T-helper 2 cell treated with Interferon-gamma antibody and Interleukin-4, amounts not matched to agents 100 ng/mL and 5 ng/mL, for 36 hours (primary cell): ENCODE measurements around the gene ENO3. TPM values are rescaled to one million over a fixed set of nuclear protein-coding genes. Genes with fewer than 3 reads are reported as not detected.

ENCODE experiments used
- intact Hi-C: fragments of 100-400 bp; cut with micrococcal nuclease; formaldehyde crosslinking; loops from one replicate; pipeline ENCODE4 v1.15.1; 2023
- total RNA-seq: library from RNA; stranded (reverse); gene quantifications from 2 replicates; pipeline ENCODE4 v1.2.3, GENCODE V29; 2022

The ENO3 gene
- total RNA-seq, 1 donor from 2014 or later = 52.9 TPM

DNA sequence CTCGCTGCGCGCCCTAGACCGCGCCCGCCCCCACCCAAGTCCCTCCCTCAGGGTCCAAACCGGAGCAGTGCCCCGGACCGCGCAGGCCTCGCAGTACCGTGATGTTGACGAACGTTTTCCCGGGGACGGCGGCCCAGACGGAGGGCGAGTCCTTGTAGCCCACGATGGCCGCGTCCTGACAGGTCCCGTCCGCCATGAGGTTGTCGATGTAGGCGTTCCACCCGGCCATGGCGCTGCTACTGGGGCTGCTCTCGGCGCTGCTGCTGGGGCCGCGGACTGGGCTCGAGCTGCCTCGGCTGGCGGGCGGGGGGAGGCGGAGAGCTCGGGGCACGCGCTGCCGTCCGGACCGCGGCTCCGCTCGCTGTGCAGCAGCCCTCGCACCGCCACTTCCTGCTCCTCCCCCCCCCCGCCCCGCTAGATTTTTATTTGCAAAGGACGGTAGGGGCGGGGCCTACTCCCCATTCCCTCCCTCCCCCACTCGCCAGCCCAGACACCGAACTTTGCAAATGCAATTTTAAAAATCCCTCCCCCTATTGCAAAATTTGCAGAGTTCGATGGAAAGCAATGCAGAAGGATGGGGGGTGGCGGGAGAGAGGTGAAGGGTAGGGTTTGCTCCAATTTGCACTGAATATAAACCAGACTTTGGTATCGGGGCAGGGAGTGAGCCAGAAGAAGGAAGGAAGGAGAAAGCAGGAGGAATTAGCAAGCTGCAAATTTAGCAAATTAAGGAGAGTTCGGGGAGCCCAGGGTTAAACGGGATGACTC, 2.6 kb upstream of the ENO3 start, which contains the start of gene PFN1:
Gene PFN1 (minus strand): TSS at position 365 of the 765 bp plus-strand sequence. CDS start 136 bp downstream, at position 229.
- intact Hi-C loops = loop anchor here (1.0 to 10.0 kb wide), 6 partner anchors 8 to 1706 kb away; partner anchors contain the start of genes C17orf100, CAMTA2, DERL2 and INCA1

DNA sequence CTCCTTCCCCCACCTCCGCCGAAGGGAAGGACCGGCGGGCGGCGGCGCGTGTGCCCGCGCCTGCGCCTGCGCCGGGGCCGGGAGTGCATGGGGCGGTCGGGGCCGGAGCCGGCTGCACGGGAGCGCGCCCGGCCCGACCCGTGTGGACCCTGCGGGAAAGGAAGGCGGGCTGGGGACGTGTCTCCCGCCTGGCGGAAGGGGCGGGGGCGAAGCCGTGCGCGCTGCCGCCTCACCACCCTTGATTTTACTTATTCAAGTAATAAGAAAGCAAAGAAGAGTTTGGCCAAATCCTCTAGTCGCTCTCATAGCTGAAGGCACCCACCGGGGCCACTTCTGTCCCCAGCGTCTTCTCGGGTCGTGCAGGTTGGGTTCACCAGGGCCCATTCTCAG, 2.0 kb upstream of the ENO3 start:
- intact Hi-C loops = loop anchor here (1.0 to 10.0 kb wide), 8 partner anchors 9 to 1706 kb away; partner anchors contain the start of genes ARRB2, C17orf100, CAMTA2 and DERL2

DNA sequence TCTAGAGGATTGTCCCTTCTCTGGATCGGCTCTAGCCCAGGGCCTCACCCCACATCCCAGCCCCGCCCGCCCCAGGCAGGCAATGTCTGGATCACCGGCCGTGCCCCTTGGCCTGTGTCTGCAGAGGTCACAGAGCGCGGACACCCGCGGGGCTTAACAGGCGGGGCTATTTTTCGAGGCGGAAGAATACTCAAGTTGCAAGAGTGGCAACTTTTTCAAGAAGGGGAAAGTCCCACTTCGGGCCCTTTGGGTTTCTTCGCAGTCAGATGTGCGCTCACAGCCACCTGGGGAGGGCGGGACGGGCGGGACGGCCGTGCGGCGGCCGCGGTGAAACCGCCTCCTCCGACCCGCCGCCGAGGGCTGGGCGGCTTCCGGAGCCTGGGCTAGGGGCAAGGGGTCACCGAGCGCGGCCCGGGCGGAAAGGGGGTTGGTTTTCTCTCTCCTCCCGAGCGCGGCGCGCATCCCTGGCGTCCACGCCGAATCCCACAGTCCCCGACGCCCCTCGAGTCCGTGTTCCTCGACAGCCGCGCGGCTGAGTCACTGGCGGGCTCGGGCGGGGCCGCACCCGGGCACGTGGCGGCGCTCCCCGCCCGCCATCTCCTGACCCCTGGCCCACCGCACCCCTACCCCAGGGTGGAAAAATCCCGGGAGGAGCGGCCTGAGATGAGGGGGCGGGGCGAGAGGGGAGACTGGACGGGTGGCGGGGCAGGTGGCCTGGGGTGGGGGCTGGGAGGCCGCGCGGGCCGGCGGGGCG, 1.4 kb upstream of the ENO3 start:
- intact Hi-C loops = loop anchor here (1.0 to 10.0 kb wide), 7 partner anchors 18 to 1705 kb away; partner anchors contain the start of genes ARRB2, C17orf100, CAMTA2 and DERL2

DNA sequence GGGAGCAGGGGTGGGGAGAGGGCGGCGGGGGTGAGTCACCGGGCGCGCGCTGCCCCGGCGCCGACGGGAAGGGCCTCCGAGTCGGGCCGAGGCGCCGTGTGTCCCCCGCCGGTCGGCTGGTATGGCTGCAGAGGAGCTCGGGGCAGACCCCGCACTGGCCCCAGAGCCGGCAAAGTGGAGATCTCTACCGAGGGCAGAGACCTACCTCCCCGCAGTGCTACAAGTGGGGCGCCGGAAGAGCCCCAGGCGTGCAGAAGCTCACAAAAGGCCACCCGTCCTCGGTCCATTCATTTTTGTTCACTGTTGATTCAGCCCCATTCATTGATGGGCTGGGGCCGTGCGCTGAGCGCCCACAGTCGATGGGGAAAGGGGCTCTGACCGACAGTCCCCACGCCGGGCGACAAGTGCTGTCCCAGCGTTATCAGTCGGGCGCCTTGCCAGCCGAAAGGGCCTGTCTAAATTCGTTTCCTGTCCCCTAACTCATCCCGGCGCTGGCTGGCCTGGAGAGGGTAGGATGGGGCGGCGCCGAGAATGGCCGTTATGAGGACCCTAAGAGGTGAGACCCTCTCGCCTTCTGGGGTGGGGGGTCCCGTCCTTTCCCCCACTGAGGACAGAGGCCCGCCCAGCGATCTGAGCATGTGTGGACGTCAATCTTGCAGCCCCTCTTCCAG, 709 bp upstream of the ENO3 start:
- intact Hi-C loops = no loop called here

DNA sequence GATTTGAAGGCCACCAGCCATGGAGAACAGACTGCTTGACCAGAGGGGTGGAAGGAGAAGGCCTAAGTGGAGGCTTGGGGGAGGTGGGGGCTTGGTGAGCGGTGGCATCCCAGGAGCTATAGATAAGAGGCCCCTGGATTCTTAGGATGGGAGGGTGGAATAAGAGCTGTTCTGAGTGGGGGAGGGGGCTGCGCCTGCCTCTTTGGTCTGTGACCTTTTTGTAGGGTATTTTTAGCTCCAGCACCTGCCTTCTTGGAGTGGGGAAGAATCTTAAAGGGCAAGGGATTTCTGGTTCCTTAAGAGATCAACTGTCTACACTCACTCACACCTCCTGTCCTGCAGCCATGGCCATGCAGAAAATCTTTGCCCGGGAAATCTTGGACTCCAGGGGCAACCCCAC, 567 bp downstream of the ENO3 start:
- intact Hi-C loops = no loop called here

DNA sequence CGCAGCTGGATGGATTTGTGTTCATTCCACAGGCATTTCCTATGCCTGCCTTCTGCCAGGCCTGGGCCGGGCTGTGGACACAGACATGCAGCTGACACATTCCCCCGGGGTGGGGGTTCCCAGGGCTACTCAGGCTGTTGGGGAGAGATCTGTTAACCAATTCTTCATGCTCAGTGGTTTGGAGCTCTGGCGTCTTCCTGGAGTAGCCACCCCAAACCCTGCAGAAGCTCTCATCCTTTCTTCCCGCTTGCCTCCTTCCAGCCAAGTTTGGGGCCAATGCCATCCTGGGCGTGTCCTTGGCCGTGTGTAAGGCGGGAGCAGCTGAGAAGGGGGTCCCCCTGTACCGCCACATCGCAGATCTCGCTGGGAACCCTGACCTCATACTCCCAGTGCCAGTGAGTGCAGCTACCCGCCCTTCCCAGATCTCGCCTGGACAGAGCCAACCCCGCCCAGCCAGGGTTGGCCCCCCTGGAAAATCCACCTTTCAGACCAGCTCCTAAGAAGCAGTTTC, 2.6 kb downstream of the ENO3 start:
- intact Hi-C loops = no loop called here

DNA sequence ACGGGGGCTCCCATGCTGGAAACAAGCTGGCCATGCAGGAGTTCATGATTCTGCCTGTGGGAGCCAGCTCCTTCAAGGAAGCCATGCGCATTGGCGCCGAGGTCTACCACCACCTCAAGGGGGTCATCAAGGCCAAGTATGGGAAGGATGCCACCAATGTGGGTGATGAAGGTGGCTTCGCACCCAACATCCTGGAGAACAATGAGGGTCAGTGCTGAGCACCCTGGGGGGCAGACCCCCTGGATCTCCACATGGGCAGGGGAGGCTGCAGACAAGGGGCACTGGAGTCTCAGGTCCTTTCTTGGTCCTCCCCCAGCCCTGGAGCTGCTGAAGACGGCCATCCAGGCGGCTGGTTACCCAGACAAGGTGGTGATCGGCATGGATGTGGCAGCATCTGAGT, 4.2 kb downstream of the ENO3 start:
- intact Hi-C loops = no loop called here

DNA sequence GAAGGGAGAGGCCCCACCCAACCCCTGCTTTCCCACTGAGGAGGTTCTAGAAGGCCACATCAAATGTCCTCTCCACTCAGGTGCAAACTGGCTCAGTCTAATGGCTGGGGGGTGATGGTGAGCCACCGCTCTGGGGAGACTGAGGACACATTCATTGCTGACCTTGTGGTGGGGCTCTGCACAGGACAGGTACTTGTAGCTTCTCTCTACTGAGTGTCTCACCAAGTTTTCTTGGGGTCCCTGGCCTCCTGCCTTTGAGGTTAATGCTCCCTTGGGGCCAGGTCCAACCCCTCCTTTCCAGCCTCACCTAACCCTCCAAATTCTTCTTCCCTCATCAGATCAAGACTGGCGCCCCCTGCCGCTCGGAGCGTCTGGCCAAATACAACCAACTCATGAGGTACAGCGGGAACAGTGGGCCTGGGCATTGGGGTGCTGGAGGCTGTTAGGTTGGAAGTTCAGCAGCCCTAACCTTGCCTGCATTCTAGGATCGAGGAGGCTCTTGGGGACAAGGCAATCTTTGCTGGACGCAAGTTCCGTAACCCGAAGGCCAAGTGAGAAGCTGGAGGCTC, 5.7 kb downstream of the ENO3 start:
- intact Hi-C loops = no loop called here

DNA sequence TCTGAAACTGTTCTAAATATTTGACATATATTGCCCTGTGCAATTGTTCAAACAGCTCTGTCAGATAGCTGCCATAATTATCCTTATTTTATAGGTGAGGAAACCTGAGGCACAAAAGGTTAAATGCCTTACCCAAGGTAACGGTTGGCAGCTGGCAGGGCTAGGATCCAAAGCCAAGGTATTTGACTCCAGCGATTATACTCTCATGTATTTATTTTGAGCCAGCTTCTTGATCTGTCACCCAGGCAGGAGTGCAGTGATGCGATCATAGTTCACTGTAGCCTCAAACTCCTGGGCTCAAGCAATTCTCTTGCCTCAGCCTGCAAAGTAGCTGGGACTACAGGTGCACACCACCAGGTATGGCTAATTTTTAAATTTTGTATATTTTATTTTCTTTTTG, 7.2 kb downstream of the ENO3 start:
- intact Hi-C loops = no loop called here

DNA sequence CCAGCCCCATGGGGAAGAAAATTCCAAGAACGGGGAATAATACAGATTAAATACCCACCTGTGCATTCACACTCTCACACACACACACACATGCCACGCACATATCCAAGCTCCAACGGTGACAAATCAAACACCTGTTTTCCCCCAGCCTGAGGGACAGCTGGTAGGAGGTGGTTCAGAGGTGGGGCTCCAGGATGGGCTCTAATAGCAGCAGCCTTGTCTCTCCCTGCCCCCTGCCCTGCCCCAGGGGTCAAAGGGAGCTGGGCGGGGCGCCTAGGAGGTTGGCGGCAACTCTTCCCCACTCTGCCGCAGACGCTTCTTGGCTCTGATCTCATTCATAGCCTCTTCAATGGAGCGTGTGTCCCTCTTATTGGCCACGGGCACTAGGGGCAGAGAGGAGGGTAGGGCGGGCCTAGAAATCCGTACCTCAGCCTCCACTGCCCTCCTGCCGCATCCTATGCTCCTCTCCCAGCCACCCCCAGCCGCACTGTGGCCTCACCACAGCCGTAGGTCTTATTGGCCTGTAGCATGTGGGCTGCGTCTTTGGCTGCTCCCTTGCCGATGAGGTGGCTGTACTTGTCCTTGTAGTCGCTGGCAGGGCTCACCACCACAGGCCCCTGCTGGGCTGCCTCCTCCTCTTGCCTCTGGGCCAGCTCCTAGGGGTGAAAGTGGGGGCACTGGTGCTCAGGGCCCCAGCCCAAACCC, 8.5 kb downstream of the ENO3 start:
- intact Hi-C loops = no loop called here

DNA sequence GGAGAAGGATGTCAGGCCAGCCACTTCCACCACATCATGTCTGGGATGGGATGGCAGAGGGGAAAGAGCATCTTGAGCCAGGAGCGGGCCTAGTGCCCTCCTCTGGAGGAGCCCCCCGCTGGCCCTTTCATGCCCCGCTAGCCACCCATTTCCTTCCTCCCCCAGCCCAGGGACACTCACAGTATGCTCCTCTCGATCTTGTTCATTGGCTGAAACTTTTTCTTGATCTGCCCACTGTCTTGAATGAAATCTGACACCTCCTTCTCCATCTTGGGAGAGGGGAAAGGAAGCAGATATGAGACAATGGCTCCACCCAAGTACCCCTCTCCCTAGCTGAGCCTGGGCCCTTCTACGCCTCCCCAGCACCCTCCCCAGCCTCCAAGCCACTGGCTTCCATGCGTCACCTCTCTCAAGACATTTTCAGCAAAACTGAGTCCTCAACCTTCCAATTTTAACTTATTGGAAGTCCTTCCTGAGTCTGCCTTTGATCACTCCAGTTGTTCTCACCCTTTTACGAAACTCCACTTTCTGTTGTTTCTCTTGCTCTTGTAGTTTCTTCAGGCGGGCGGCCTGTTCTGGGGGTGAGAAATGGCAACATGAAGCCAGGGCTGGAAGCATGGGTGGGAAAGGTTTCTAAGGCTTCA, 9.5 kb downstream of the ENO3 start:
- intact Hi-C loops = no loop called here

DNA sequence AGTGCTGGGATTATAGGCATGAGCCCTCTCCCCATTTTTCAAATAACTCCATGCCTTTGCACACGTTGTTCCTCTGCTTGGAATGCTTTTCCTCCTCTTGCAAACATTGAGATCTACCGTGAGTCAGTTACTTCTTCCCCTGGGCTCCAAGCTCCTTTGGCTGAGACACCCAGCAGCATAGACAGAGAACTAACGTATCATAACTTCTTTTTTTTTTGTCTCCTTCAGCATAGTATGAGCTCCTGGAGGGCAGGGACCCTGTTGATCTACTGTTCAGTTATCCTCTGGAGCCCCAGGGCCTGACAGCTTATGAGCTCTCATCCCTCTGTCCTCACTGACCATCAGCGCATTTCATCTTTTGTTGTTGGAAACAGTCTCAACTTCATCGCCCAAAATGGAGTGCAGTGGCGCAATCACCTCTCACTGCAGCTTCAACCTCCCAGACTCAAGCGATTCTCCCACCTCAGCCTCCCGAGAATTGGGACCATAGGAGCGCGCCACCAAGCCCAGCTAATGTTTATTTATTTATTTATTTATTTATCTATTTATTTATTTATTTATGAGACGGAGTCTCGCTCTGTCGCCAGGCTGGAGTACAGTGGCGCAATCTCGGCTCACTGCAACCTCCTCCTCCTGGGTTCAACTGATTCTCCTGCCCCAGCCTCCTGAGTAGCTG, 14.5 kb downstream of the ENO3 start:
- intact Hi-C loops = no loop called here

DNA sequence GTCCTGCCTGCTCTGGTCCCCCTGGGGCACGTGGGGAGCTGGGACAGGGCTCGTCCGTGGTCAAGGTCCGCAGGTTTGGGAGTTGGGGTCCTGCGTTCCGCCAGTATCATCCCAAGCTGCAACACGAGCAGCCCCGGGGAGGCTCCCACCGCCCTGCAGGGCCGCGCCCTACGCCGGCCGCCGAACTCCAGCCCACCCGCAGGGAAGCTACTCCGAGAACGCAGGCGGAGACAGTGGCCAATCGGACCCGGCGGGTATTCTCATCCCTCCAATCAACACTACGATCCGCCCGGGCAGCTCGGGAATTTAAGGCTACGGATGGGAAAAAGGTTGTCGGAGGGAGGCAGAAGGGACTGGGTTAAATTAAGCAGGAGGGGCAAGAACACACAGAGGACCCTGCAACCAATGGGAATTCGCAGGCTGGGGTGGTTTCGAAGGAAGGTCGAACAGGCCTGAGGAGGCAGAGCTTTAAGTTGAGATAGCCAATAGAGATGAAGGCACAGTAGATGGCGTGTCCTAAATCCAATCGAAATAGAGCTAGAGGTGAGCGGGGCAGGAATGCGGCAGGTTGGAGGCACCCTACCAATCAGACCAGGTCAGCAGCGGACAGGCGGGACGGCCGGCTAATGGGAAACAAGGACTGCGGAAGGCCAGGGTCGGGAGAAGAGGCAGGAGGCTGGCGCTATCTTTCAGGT, 16.1 kb downstream of the ENO3 start:
- intact Hi-C loops = loop anchor here (1.0 kb wide), 4 partner anchors 18 to 58 kb away; partner anchors contain the start of genes CAMTA2, RNF167 and SLC25A11

DNA sequence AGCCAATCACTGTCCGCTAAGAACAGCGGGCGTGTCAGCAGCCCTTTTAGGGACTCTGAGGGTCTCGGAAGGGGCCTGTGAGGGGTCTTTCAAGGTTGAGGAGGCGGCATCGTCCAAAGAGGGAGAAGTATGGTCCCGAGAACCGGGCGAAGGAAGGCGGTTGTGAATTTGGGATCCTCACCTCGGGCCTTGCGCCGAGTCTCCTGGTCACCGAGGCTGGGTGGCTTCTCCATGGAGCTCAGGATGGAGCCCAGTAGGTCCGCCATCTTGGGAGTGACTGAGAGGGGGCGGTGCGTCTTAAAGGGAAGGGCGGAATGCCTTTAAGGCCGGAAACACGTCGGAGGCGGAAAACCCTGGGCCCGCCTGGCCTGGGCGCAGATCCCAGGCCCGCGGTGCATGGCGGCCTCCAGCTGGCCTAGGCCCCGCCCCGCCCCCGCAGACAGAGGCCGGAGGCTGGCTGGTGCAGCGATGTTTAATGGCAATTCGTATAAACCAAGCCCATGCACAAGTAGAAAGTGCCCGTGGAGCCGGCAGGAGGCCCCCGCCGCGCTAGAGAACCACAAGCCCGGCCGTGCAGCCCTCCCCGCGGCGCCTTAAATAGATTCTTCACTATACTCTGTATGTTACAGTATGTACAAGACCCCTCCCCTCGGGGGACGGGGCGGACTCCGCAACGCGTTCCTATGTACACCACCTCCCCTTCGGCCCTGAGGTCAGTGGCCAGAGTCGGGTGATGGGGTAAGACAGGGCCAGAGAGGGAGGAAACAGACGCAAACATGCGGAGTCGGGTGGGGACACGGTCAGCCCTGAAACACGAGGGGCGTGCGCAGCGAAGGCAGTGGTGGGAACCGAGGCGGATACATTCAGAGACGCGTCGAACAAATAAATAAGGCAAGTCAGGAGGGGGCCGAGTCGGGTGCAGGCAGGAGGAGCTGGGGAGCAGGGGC, 16.9 kb downstream of the ENO3 start, which contains the start of gene SPAG7:
Gene SPAG7 (minus strand): TSS at position 279 of the 947 bp plus-strand sequence. CDS start 13 bp downstream, at position 266.
- intact Hi-C loops = loop anchor here (1.0 kb wide), 4 partner anchors 19 to 59 kb away; partner anchors contain the start of genes CAMTA2, RNF167 and SLC25A11

DNA sequence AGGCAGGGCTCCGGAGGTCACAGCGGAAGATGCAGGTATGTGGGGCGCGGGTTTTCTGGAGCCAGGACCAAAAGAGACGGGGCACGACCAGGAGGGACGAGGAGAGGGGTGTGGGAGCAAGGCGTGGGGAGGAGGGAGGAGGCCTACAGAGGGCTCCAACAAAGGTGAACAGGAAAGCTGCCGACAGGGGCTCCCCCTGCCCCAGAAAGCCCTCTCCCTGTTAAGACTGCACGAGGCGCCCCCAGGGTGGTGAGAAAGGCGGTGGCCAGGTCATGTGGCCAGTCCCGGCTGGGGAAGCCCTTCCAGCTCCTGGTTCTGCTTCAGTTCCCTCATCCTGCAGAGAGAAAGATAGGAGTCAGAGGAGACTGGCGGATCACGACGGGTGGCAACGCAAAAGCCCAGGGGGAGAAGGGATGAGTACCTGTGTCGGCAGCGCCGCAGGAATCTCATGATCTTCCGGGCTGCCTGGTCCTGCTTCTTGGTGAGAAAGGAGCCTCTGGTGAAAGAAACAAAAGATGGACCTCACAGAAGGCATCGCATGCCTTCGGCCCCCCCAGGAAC, 17.6 kb downstream of the ENO3 start:
- intact Hi-C loops = no loop called here

DNA sequence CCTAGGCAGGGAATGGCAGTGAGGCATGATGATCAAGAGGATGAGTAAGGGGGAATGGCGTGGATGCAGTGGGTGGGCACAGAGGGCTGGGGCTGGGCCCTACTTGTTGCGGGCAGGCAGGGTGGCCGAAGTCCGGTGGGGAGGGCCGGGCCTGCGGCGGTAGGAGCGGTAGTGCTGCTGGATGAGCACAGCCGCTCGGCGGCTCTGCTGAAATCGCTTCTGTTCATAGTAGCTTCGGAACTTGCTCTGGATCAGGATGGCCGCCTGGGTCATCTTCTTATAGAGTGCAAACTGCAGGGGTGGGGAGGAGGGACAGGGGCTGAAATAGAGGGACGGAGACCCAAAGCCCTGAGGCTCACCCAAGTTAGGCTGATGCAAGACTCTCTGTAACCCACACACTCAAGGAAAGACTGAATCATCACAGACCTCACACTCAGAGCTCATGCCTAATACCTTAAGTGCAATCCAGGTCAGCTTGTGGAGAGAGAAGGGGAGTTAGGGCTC, 18.2 kb downstream of the ENO3 start:
- intact Hi-C loops = no loop called here
